ENCODE measurements around the gene ACSF3.

ACSF3 gene

GRCh38 chr16:89123831-89124100 is 30.1 kb downstream of the ACSF3 start:
- TF ChIP-seq, protein P1, sequence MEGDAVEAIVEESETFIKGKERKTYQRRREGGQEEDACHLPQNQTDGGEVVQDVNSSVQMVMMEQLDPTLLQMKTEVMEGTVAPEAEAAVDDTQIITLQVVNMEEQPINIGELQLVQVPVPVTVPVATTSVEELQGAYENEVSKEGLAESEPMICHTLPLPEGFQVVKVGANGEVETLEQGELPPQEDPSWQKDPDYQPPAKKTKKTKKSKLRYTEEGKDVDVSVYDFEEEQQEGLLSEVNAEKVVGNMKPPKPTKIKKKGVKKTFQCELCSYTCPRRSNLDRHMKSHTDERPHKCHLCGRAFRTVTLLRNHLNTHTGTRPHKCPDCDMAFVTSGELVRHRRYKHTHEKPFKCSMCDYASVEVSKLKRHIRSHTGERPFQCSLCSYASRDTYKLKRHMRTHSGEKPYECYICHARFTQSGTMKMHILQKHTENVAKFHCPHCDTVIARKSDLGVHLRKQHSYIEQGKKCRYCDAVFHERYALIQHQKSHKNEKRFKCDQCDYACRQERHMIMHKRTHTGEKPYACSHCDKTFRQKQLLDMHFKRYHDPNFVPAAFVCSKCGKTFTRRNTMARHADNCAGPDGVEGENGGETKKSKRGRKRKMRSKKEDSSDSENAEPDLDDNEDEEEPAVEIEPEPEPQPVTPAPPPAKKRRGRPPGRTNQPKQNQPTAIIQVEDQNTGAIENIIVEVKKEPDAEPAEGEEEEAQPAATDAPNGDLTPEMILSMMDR (conservative IDR thresholded peaks at IDR 0.05; ENCODE audit: low read depth, low read length), result no peak

GRCh38 chr16:89129378-89129777 is 35.7 kb downstream of the ACSF3 start:
- TF ChIP-seq, protein P1 (conservative IDR thresholded peaks at IDR 0.05; ENCODE audit: low read depth, low read length), result no peak
- no peak overlapping the region for H3K4me3 ChIP-seq (ENCODE audit: low read depth, low read length)
- DNase-seq (ENCODE audit: low read depth), result no peak

More at GRCh38 chr16:89123831-89124100, 30.1 kb downstream of the ACSF3 start:
- H3K4me3 ChIP-seq (ENCODE audit: low read depth, low read length), result no peak overlapping the region
- DNase-seq (ENCODE audit: low read depth), result no peak

DNA sequence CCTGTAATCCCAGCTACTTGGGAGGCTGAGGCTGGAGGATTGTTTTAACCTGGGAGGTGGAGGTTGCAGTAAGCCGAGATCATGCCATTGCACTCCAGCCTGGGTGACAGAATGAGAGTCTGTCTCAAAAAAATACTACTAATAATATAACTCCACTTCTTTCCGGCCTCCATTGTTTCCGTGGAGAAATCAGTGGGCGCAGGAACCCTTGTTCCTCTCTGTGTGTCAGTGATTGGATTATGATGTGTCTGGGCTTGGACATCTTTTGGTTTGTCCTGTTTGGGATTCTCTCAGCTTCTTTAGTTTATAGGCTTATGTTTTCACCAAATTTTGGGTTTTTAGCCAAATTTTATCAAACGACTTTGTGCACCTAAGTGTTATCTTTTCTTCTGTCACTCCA is 36.8 kb downstream of the ACSF3 start:
- no peak for DNase-seq (ENCODE audit: low read depth)
- TF ChIP-seq, protein P1 (conservative IDR thresholded peaks at IDR 0.05; ENCODE audit: low read depth, low read length), result no peak

DNA sequence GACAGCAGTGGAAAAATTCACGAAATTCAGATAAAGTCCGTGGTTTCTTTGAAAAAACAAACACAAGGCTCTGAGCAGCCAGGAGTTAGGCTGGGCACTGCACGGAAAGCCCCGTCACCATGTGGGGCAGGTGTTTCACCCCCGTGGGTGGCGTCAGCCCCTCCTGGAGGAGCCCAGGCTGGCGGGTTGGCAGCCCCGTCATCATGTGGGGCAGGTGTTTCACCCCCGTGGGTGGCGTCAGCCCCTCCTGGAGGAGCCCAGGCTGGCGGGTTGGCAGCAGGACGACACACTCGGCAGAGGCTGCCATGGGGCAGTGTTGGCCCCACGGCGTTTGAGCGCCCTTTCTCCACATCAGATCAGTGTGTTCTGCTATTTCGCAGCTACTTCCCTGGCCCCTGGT is 38.1 kb downstream of the ACSF3 start:
- TF ChIP-seq, protein P1 (conservative IDR thresholded peaks at IDR 0.05; ENCODE audit: low read depth, low read length), result no peak
- H3K4me3 ChIP-seq (ENCODE audit: low read depth, low read length), result no peak overlapping the region
- DNase-seq (ENCODE audit: low read depth), result no peak

More for the DNA sequence above, 36.8 kb downstream of the ACSF3 start:
- H3K4me3 ChIP-seq (ENCODE audit: low read depth, low read length), result no peak overlapping the region

GRCh38 chr16:89132194-89133005 is 38.7 kb downstream of the ACSF3 start:
- no peak overlapping the region for H3K4me3 ChIP-seq (ENCODE audit: low read depth, low read length)
- TF ChIP-seq, protein P1 (conservative IDR thresholded peaks at IDR 0.05; ENCODE audit: low read depth, low read length), result no peak
- no peak for DNase-seq (ENCODE audit: low read depth)

DNA sequence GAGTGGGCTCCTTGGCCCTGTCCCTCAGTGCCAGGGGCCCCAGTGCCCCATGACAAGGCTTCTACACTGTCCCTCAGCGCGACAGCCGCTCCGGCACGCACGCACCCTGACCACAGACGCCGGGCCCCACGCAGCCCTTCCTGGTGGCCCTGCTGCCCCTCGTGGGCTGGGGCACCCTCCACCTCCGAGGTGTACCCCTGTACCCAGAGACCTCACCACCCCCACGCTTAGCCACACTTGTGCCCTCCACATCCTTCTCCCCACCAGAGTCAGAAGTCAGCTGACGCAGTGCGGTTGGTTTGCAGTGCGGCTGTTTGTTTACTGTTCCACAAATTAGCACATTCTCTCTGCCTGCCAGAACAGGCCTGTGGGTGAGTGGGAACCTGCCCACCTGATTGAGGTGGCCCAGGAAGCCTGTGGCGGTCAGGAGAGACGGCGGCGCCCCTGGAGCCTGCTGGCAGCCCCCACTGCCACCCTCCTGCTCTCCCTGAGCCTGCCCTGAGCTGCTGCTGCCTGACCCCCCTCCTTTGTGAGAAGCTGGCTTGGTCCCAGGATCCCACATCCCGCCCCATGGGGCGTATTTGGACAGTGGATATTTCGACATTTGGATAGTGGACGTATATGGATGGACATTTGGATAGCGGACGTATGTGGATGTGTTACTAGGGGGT is 39.9 kb downstream of the ACSF3 start:
- TF ChIP-seq, protein P1 (conservative IDR thresholded peaks at IDR 0.05; ENCODE audit: low read depth, low read length), result no peak
- DNase-seq (ENCODE audit: low read depth), result no peak
- no peak overlapping the region for H3K4me3 ChIP-seq (ENCODE audit: low read depth, low read length)

- DNase-seq (ENCODE audit: low read depth), result no peak
- TF ChIP-seq, protein P1 (conservative IDR thresholded peaks at IDR 0.05; ENCODE audit: low read depth, low read length), result no peak
- H3K4me3 ChIP-seq (ENCODE audit: low read depth, low read length), result no peak overlapping the region
Observed at GRCh38 chr16:89134269-89134668, 40.6 kb downstream of the ACSF3 start.
